ENCODE data around the gene DPP9. TPM values are rescaled to one million over a fixed set of nuclear protein-coding genes. Genes with fewer than 3 reads are reported as not detected.
A peak's percentile ranks its signal among the peaks of the same experiment; 100 is the strongest.

DPP9 gene
- total RNA-seq, 1 donor from 2014 or later = 31.5 TPM

GRCh38 chr19:4695224-4695731, 28.4 kb downstream of the DPP9 start:
- no peaks in the 10 kb centered on the region for H3K9me3 Mint-ChIP-seq (ENCODE audit: low read depth)
- H3K36me3 Mint-ChIP-seq (ENCODE audit: low read depth) = peaks cover 32% of the 10 kb centered on the region
- peaks cover 23% of the 10 kb centered on the region for H3K4me1 Mint-ChIP-seq (ENCODE audit: low read depth)
- no peak for DNase-seq (ENCODE audit: low spot score)
- H3K27ac Mint-ChIP-seq (ENCODE audit: unreplicated experiment) = no peak overlapping the region
- no peak for TF ChIP-seq CTCF (IDR thresholded peaks at IDR 0.05)
- H3K27me3 Mint-ChIP-seq (ENCODE audit: low read depth) = no peaks in the 10 kb centered on the region
- no peak overlapping the region for H3K4me3 Mint-ChIP-seq (ENCODE audit: unreplicated experiment)

GRCh38 chr19:4694211-4694987, 29.2 kb downstream of the DPP9 start:
- DNase-seq (ENCODE audit: low spot score) = no peak
- Mint-ChIP-seq H3K4me3 (ENCODE audit: unreplicated experiment) (no peak overlapping the region), H3K36me3 (ENCODE audit: low read depth) (peaks cover 29% of the 10 kb centered on the region), H3K9me3 (ENCODE audit: low read depth) (no peaks in the 10 kb centered on the region), H3K4me1 (ENCODE audit: low read depth) (peaks cover 23% of the 10 kb centered on the region), H3K27me3 (ENCODE audit: low read depth) (no peaks in the 10 kb centered on the region), H3K27ac (ENCODE audit: unreplicated experiment) (peak overlapping the region; percentile 79)
- no peak for TF ChIP-seq CTCF (IDR thresholded peaks at IDR 0.05)

- peak overlapping the region; percentile 65 for H3K27ac Mint-ChIP-seq (ENCODE audit: unreplicated experiment)
- H3K36me3 Mint-ChIP-seq (ENCODE audit: low read depth) = peaks cover 27% of the 10 kb centered on the region
- H3K27me3 Mint-ChIP-seq (ENCODE audit: low read depth) = no peaks in the 10 kb centered on the region
- DNase-seq (ENCODE audit: low spot score) = no peak
- no peaks in the 10 kb centered on the region for H3K9me3 Mint-ChIP-seq (ENCODE audit: low read depth)
- H3K4me1 Mint-ChIP-seq (ENCODE audit: low read depth) = peaks cover 23% of the 10 kb centered on the region
- TF ChIP-seq CTCF (IDR thresholded peaks at IDR 0.05) = no peak
- no peak overlapping the region for H3K4me3 Mint-ChIP-seq (ENCODE audit: unreplicated experiment)
These were observed 30.0 kb downstream of the DPP9 start for GRCh38 chr19:4693471-4694121.

GRCh38 chr19:4693078-4693350, 30.6 kb downstream of the DPP9 start:
- Mint-ChIP-seq H3K36me3 (ENCODE audit: low read depth) (peaks cover 28% of the 10 kb centered on the region), H3K9me3 (ENCODE audit: low read depth) (no peaks in the 10 kb centered on the region), H3K4me3 (ENCODE audit: unreplicated experiment) (no peak overlapping the region), H3K27ac (ENCODE audit: unreplicated experiment) (no peak overlapping the region), H3K4me1 (ENCODE audit: low read depth) (peaks cover 23% of the 10 kb centered on the region), H3K27me3 (ENCODE audit: low read depth) (no peaks in the 10 kb centered on the region)
- no peak for DNase-seq (ENCODE audit: low spot score)
- TF ChIP-seq CTCF (IDR thresholded peaks at IDR 0.05) = no peak

- DNase-seq (ENCODE audit: low spot score) = no peak
- TF ChIP-seq CTCF (IDR thresholded peaks at IDR 0.05) = no peak
- Mint-ChIP-seq H3K9me3 (ENCODE audit: low read depth) (no peaks in the 10 kb centered on the region), H3K36me3 (ENCODE audit: low read depth) (peaks cover 27% of the 10 kb centered on the region), H3K4me1 (ENCODE audit: low read depth) (peaks cover 23% of the 10 kb centered on the region), H3K27ac (ENCODE audit: unreplicated experiment) (no peak overlapping the region), H3K4me3 (ENCODE audit: unreplicated experiment) (no peak overlapping the region), H3K27me3 (ENCODE audit: low read depth) (no peaks in the 10 kb centered on the region)
These were observed 31.2 kb downstream of the DPP9 start for GRCh38 chr19:4692251-4693077.

Data from chondrocyte (in vitro differentiated cells).